AG04449 (cell line): ENCODE results near the gene ESRRA.

ENCODE experiments used
- CTCF ChIA-PET: fragments of 350-600 bp; formaldehyde crosslinking; extraction: SDS; loops from one replicate; lab custom pipeline; 2021; ENCODE audit warnings: antibody characterized with exemption; lab: Yijun Ruan, JAX
- POLR2A ChIA-PET: fragments of 400-600, 350-600 bp; formaldehyde crosslinking; extraction: SDS; loops from one replicate; lab custom pipeline; 2020; ENCODE audit warnings: antibody characterized with exemption, inconsistent platforms; lab: Yijun Ruan, JAX
- DNase-seq: peaks from one replicate; pipeline ENCODE4 v3.0.0-alpha.2; 2010; ENCODE audit warnings: low read depth, low spot score
- H3K4me3 ChIP-seq: 2 replicates; pipeline ENCODE4 v1.5.1; 2011; ENCODE audit warnings: low read depth, mild to moderate bottlenecking, control low read depth, low read length
- CTCF ChIP-seq: IDR thresholded peaks from one replicate; pipeline ENCODE4 v1.5.1; 2011; ENCODE audit warnings: mild to moderate bottlenecking, moderate library complexity, low read length, control low read depth, inconsistent platforms; ENCODE audit not compliant: insufficient read depth; ENCODE audit errors: missing control alignments

Gene ESRRA

DNA sequence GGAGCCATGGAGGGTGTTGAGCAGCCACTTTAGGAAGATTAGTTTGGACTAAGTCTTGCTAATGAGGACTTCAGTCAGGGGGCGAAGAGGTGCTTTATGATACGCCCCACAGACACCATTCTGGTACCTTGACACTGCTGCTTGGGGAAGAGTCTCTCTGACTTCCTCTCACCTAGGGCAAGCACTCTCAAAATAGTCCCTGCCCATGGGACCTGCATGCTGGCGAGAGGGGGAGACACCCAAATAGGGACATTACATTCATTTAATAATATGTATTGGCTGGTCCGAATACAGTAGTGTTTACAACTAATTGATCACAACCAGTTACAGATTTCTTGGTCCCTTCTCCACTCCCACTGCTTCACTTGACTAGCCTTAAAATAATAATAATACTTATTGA is 9.6 kb upstream of the ESRRA start:
- no peak for TF ChIP-seq CTCF
- ChIA-PET CTCF (interaction anchor here (0.7 to 4.7 kb wide), 3 partner anchors 8 to 46 kb away, joined by 4 to 37 read pairs (median 5); partner anchors contain the start of gene PLCB3), POLR2A (no interaction called here)
- DNase-seq: no peak
- H3K4me3 ChIP-seq: no peak overlapping the region

DNA sequence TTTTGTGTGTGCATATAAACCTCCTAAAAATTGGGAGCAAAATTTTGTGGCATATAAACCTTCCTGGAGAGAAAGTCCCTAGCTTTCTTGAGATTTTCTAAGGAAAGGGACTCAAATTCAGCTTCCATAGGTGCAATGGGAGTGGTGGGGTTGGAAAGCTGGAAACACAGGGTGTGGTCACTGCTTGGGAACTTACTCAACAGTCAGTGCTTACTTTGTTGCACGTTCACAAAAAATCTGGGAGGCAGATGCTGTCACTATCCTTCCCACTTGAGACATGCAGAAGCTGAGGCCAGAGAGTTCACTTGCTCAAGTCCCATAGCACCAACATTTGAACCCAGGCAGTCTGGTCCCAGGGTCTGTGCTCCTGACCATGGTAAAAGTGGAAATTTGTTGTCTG is 9.1 kb upstream of the ESRRA start:
- POLR2A ChIA-PET: no interaction called here
- no peak overlapping the region for H3K4me3 ChIP-seq
- CTCF ChIA-PET: interaction anchor here (0.9 to 4.7 kb wide), 4 partner anchors 7 to 45 kb away, joined by 4 to 37 read pairs (median 10); partner anchors contain the start of gene PLCB3
- no peak for TF ChIP-seq CTCF
- no peak for DNase-seq

DNA sequence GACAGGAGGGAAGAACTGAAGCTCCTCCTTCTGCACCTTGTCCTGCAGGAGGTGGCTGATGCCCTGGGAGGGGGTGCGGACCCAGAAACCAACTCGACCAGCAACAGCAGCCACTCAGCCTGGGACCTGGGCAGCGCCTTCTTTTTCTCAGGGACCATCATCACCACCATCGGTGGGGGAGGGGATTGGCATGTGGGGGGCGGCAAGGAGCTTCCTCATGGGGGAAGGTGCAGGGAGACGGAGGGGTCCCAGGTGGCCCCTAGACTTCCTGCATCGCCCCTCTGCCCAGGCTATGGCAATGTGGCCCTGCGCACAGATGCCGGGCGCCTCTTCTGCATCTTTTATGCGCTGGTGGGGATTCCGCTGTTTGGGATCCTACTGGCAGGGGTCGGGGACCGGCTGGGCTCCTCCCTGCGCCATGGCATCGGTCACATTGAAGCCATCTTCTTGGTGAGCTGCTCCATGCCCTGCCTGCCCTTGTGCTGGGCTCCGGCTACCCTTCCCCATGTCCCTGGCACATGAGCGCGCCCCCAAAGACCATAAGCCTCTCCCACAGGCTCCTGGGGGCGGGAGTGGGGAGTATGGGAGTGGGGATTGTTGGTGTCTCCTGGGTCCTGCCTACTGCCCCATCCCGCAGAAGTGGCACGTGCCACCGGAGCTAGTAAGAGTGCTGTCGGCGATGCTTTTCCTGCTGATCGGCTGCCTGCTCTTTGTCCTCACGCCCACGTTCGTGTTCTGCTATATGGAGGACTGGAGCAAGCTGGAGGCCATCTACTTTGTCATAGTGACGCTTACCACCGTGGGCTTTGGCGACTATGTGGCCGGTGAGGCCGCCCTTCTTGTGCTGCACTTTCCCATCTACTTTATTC is 8.3 kb upstream of the ESRRA start:
- CTCF ChIA-PET: interaction anchor here (0.9 to 3.2 kb wide), 4 partner anchors 8 to 93 kb away, joined by 4 to 15 read pairs (median 5); partner anchors contain the start of gene PLCB3
- no peak overlapping the region for H3K4me3 ChIP-seq

GRCh38 chr11:64297699-64298358 is 7.5 kb upstream of the ESRRA start:
- DNase-seq: no peak
- POLR2A ChIA-PET: no interaction called here
- no peak overlapping the region for H3K4me3 ChIP-seq
- CTCF ChIA-PET: interaction anchor here (1.1 to 3.2 kb wide), 3 partner anchors 9 to 93 kb away, joined by 3 to 15 read pairs (median 5); no protein-coding TSS in a partner anchor
- TF ChIP-seq CTCF: no peak

More for the DNA sequence above, 8.3 kb upstream of the ESRRA start:
- TF ChIP-seq CTCF: no peak
- no peak for DNase-seq
- POLR2A ChIA-PET: no interaction called here

- CTCF ChIA-PET: interaction anchor here (1.1 to 3.2 kb wide), 3 partner anchors 10 to 91 kb away, joined by 3 to 15 read pairs (median 4); no protein-coding TSS in a partner anchor
- H3K4me3 ChIP-seq: peak overlapping the region; percentile 32
- POLR2A ChIA-PET: no interaction called here
- no peak for DNase-seq
- no peak for TF ChIP-seq CTCF
Observed at GRCh38 chr11:64298966-64299846, 6.1 kb upstream of the ESRRA start.
